Endothelial cell of umbilical vein (primary cell): ENCODE data around the gene TNS1. TPM values are rescaled to one million over a fixed set of nuclear protein-coding genes. Genes with fewer than 3 reads are reported as not detected.

Experiments used
- BruUV-seq: library from RNA; stranded (reverse); fragments of 400-500 nt; replicated peaks from 2 replicates; lab custom pipeline; 2021; lab: Mats Ljungman, UMichigan
- CTCF ChIA-PET: fragments of 300-600, 350-600 bp; sonication (Branson Sonifier 250); formaldehyde crosslinking; loops from one replicate; lab custom pipeline; 2021; ENCODE audit warnings: antibody characterized with exemption, inconsistent platforms; lab: Charles Lee
- POLR2A ChIA-PET: fragments of 300-600, 350-600 bp; sonication (Branson Sonifier 250); formaldehyde crosslinking; loops from one replicate; lab custom pipeline; 2021; ENCODE audit warnings: antibody characterized with exemption, inconsistent platforms; lab: Charles Lee
- DNase-seq: peaks from one replicate; pipeline ENCODE4 v3.0.0-alpha.2; 2011; ENCODE audit warnings: low read depth, low spot score
- FAIRE-seq: peaks from 2 replicates; lab custom pipeline; 2011; peaks lifted over from hg19 to GRCh38; lab: Jason Lieb, UNC
- H2AFZ ChIP-seq: 2 replicates; pipeline ENCODE4 v1.6.0; 2012; ENCODE audit warnings: low read depth, low read length, control low read depth, inconsistent platforms
- H3K27ac ChIP-seq: 2 replicates; pipeline ENCODE4 v1.5.1; 2011; ENCODE audit warnings: low read depth, mild to moderate bottlenecking, control low read depth, low read length, moderate library complexity; ENCODE audit not compliant: insufficient read depth
- H3K27me3 ChIP-seq, 2 experiments: 2 replicates each; pipeline versions ENCODE4 v1.6.0 to v1.6.1; 2011; ENCODE audit warnings: low read length in 2 of 2, mixed read lengths in 1 of 2; ENCODE audit not compliant: control insufficient read depth in 2 of 2, insufficient read depth in 2 of 2
- H3K36me3 ChIP-seq, 2 experiments: 2 replicates in 1 of 2; 3 replicates in 1 of 2; pipeline ENCODE4 v1.5.1; 2011; ENCODE audit warnings: low read length in 2 of 2, mild to moderate bottlenecking in 1 of 2, moderate library complexity in 1 of 2; ENCODE audit not compliant: control insufficient read depth in 2 of 2, insufficient read depth in 2 of 2; ENCODE audit errors: extremely low read depth in 1 of 2
- H3K4me1 ChIP-seq: 3 replicates; pipeline ENCODE4 v1.5.1; 2011; ENCODE audit warnings: mild to moderate bottlenecking, low read length; ENCODE audit not compliant: control insufficient read depth, insufficient read depth; ENCODE audit errors: extremely low read depth
- H3K4me2 ChIP-seq: 2 replicates; pipeline ENCODE4 v1.6.1; 2011; ENCODE audit warnings: low read length, control low read depth, mixed read lengths; ENCODE audit not compliant: insufficient read depth
- H3K4me3 ChIP-seq, 3 experiments: fragments of 200-600 bp in 1 of 3; sonication (generic), shearing (Covaris generic) in 1 of 3; replicated peaks in 1 of 3; 2 replicates each; pipeline ENCODE4 v1.5.1; 2011 to 2016; ENCODE audit warnings: control low read depth in 3 of 3, low read length in 3 of 3, mild to moderate bottlenecking in 2 of 3, inconsistent platforms in 1 of 3, low read depth in 1 of 3, moderate library complexity in 1 of 3; ENCODE audit not compliant: insufficient read depth in 1 of 3
- H3K79me2 ChIP-seq: 2 replicates; pipeline ENCODE4 v1.6.0; 2012; ENCODE audit warnings: low read length, inconsistent platforms; ENCODE audit not compliant: control insufficient read depth, insufficient read depth
- H3K9ac ChIP-seq: replicated peaks from 2 replicates; pipeline ENCODE3; 2011; ENCODE audit warnings: low read length, control low read depth; ENCODE audit not compliant: insufficient read depth; ENCODE audit errors: extremely low read depth
- H3K9me1 ChIP-seq: replicated peaks from 3 replicates; pipeline ENCODE4 v1.6.0; 2011; ENCODE audit warnings: mild to moderate bottlenecking, low read length; ENCODE audit not compliant: control insufficient read depth, insufficient read depth; ENCODE audit errors: extremely low read depth
- H3K9me3 ChIP-seq: replicated peaks from 2 replicates; pipeline ENCODE4 v1.5.1; 2012; ENCODE audit warnings: low read length, inconsistent platforms; ENCODE audit not compliant: control insufficient read depth, insufficient read depth
- H4K20me1 ChIP-seq: replicated peaks from 2 replicates; pipeline ENCODE3; 2011; ENCODE audit warnings: mild to moderate bottlenecking, low read length; ENCODE audit not compliant: control insufficient read depth, insufficient read depth; ENCODE audit errors: extremely low read depth
- FOS ChIP-seq: IDR thresholded peaks from 2 replicates; pipeline ENCODE4 v1.6.1; 2011; ENCODE audit warnings: mild to moderate bottlenecking, low read length, moderate library complexity, borderline replicate concordance; ENCODE audit not compliant: insufficient read depth
- dilution Hi-C: fragments of 300-500 bp; cut with MboI; formaldehyde crosslinking; loops from one replicate; pipeline ENCODE4 v1.15.0; 2019; ENCODE audit warnings: low sequenced_read_pairs; ENCODE audit not compliant: extremely low pct_ligation_motif_present
- intact Hi-C: fragments of 100-400 bp; cut with micrococcal nuclease; formaldehyde crosslinking; loops from one replicate; pipeline ENCODE4 v1.10.0; 2022
- polyA plus RNA-seq, 4 experiments: library from polyadenylated mRNA; depleted of rRNA in 3 of 4; stranded (reverse) in 3 of 4; unstranded in 1 of 4; fragments of >200 nt; gene quantifications; 2 replicates each; pipeline versions ENCODE4 v1.2.1 to v1.2.3, GENCODE V29; 2011 to 2012; ENCODE audit warnings: missing spikeins in 1 of 4
- total RNA-seq: library from RNA; stranded (reverse); gene quantifications from 2 replicates; pipeline ENCODE4 v1.2.3, GENCODE V29; 2021
- TF ChIP-seq, protein P1 (sequence below), 2 donors: IDR thresholded peaks; 1 replicate in 1 of 2; 2 replicates in 1 of 2; pipeline ENCODE4 v1.5.1; 2011; ENCODE audit warnings: low read length in 2 of 2, mild to moderate bottlenecking in 2 of 2, moderate library complexity in 2 of 2, control low read depth in 1 of 2, inconsistent platforms in 1 of 2, low read depth in 1 of 2; ENCODE audit not compliant: insufficient read depth in 1 of 2; ENCODE audit errors: extremely low read depth in 1 of 2

Gene TNS1
- total and polyA plus RNA-seq, 2 donors (not counting 3 experiments of a cell fraction or from before 2014, with no cell fraction given) = 11.0 to 52.1 TPM

DNA sequence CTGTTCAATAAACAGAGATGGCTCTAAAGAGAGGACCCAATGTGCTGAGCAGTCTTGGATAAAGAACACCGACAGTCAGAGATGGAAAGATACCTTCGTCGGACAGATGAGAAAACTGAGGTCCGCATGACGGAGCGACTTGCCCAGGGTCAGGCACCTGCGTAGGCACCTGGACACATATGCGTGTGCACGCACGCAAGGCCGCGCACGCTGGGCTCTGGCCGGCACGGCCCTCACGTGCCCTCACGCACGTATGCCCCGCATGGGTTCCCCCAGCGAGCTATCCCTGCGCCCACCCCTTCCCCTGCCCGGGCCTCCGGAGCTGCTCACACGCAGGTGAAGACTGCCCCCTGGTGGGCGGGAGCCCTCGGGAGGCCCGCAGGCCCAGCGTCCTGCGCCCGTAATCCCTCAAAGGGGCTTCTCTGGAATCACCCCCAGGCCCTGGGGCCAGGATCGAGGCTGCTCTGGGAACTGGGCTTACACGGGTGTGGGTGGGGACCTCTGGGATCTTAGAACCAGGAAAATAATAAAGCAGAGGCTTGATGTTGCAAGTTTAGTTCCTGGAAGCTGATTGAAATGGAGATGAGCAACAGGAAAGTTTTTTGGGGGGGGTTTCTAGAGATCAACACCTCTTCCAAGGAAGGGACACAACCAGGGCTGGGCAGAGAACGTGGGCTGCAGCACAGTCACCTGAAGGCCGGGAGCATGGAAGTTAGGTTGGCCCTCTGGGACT lies 246.3 kb downstream of the TNS1 start:
- H3K4me2 ChIP-seq = no peak overlapping the region
- BruUV-seq = no TSS peak
- ChIA-PET CTCF (interaction anchor here (0.6 to 1.8 kb wide), 21 partner anchors 12 to 1237 kb away, joined by 3 to 31 read pairs (median 4); partner anchors contain the start of gene RUFY4), POLR2A (no interaction called here)
- H3K9me1 ChIP-seq = no peaks in the 10 kb centered on the region
- no peaks in the 10 kb centered on the region for H3K79me2 ChIP-seq
- no peak overlapping the region for H2AFZ ChIP-seq
- no peaks in the 10 kb centered on the region for H3K9me3 ChIP-seq
- no peaks in the 10 kb centered on the region for H3K36me3 ChIP-seq
- dilution Hi-C loops (no loop called here), intact Hi-C loops (loop anchor here (1.0 to 10.0 kb wide), 3 partner anchors 106 to 1242 kb away; no protein-coding TSS in a partner anchor)
- no peak overlapping the region for H3K4me3 ChIP-seq
- H3K27me3 ChIP-seq = peaks cover 3 to 4% of the 10 kb centered on the region in 2 experiments
- no peak overlapping the region for H3K27ac ChIP-seq
- no peaks in the 10 kb centered on the region for H4K20me1 ChIP-seq
- DNase-seq = peak; percentile 42
- H3K9ac ChIP-seq = no peak overlapping the region
- H3K4me1 ChIP-seq = no peaks in the 10 kb centered on the region
- FAIRE-seq = peak; percentile 4
- TF ChIP-seq, protein P1, sequence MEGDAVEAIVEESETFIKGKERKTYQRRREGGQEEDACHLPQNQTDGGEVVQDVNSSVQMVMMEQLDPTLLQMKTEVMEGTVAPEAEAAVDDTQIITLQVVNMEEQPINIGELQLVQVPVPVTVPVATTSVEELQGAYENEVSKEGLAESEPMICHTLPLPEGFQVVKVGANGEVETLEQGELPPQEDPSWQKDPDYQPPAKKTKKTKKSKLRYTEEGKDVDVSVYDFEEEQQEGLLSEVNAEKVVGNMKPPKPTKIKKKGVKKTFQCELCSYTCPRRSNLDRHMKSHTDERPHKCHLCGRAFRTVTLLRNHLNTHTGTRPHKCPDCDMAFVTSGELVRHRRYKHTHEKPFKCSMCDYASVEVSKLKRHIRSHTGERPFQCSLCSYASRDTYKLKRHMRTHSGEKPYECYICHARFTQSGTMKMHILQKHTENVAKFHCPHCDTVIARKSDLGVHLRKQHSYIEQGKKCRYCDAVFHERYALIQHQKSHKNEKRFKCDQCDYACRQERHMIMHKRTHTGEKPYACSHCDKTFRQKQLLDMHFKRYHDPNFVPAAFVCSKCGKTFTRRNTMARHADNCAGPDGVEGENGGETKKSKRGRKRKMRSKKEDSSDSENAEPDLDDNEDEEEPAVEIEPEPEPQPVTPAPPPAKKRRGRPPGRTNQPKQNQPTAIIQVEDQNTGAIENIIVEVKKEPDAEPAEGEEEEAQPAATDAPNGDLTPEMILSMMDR (IDR thresholded peaks at IDR 0.05; ENCODE audit: extremely low read depth in 1 of 2, insufficient read depth in 1 of 2, low read depth in 1 of 2, low read length in 2 of 2) = peak; percentile 89 to 93
- TF ChIP-seq FOS = no peak
